ENCODE data around the gene ABHD14A.
"Not testable (repeated sequence)": the region's sequence is repeated elsewhere in the genome, so short reads cannot be mapped to it uniquely, and the experiment has no call there.

ABHD14A gene
- total RNA-seq: 1.7 reads per million

DNA sequence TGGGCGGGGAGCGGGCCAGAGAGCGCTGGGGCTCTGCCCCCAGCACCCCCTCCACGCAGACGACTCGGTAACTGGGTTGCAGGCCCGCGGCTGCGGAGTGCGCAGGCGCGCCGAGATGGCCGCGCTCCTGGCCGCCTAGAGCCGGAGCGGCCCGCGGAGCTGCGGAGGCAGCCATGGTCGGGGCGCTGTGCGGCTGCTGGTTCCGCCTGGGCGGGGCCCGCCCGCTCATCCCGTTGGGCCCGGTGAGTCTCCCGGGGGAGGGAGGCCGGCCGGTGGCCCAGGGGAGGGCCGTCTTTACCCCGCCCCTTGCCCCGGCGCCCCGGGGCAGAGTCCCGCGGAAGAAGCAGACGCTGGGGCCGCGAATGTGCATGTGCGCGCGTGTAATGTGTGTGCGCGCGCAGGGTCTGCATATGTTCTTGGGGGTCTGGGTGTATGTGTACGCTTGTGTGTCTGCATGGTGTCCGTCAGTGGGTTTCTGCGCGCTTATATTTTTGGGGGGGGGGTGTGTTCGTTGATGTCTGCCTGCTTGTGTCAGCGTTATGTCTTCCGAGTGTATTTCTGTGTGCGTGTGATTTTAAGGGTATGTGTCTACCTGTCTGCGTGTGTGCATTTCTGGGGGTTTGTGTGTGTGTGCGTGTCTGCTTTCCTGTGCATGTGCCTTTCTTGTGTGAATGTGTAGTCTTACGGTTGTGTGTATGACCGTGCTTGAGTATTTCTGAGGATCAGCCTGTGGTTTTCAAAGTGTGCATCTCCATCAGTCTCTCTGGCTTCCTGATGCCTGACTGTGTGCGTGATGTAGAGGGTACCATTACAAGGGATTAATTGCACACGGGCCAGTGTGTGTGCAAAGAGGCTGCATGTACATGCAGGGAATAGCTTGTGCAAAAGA lies at the start of gene ABHD14A:
Gene ABHD14A (plus strand): TSS at position 102 of the 889 bp plus-strand sequence. CDS start 72 bp downstream, at position 174.
- DNase-seq: peak; percentile 64

- no peak for DNase-seq
Measured at GRCh38 chr3:51927061-51927977, 47.5 kb upstream of the ABHD14A start.

DNA sequence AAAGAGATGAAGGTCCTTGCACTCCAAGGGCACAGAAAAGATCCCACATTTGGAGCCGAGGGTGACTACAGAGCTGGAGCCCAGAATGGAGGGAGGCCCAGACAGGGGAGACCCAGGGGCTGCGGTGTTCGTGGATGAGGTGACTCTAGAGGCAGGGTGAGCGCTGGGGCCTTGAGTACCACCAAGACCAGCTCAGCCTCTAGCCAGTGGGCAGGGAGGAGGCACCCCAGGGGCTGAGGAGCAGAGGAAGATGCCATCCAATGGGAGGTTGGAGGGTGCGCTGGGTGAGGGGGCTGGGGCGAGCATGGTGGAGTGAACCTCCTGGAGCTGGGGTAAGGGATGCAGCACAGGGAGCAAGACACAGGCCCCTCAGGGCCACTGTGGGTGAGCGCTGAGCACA lies 46.4 kb upstream of the ABHD14A start:
- DNase-seq: no peak

DNA sequence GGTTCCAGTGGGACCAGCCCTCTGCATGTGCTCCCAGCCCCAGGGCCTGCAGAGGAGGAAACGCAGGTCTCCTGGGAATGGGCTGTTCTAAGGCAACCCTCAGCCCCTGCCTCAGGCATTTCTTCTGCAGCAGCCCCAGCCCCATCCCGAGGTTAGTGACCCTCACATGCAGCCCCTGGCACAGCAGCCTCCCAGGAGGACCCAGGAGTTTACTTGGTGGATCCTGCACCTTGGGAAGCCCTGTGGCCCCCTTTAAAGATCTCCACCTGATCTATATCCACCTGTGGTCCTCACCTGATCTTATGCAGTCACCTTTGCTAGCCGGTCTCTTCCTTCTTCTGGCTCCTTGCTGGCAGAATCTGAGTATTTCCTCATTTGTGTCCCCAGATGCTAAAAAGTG lies 45.9 kb upstream of the ABHD14A start:
- DNase-seq: not testable (repeated sequence)

DNA sequence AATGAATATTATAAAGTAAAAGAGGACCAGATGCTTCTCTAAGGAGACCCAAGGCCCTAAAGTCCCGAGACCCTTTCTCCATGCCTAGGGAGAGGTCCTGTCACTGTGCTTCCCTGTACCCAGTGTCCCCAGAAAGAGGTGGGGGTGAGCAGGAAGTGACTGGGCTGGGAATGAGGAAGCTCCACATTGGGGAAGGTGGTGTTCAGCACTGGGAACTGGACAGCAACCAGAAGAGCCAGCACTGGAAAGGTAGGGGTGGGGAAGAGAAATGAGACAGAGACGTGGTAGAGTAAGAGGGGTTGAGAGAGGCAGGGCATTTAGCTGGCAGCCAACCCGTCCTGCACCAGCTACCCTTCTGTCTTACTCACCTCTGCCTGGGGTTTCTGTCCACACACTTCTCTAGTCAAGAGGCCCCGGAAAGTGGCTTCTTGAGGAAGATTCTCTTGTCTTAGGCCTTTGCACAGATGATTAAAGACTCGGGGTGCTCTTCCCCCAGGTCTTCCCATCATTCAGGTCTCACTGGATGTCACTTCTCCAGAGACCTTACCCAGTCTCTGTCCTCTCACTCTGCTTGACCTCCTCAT lies 45.4 kb upstream of the ABHD14A start:
- no peak for DNase-seq

DNA sequence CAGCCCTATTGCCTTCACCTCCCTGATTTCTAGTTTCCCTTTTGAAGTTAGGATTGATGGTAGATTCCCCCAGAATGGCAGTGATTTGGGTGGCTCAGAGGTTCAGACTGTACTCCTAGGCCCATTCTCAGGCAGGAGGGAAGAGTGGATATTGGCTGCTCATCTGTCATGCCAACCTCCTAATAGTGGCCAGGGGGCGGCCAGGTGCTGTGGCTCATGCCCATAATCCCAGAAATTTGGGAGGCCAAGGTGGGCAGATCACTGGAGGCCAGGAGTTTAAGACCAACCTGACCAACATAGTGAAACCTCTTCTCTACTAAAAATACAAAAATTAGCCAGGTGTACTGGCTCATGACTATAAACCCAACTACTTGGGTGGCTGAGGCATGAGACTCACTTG lies 44.4 kb upstream of the ABHD14A start:
- DNase-seq: no peak

DNA sequence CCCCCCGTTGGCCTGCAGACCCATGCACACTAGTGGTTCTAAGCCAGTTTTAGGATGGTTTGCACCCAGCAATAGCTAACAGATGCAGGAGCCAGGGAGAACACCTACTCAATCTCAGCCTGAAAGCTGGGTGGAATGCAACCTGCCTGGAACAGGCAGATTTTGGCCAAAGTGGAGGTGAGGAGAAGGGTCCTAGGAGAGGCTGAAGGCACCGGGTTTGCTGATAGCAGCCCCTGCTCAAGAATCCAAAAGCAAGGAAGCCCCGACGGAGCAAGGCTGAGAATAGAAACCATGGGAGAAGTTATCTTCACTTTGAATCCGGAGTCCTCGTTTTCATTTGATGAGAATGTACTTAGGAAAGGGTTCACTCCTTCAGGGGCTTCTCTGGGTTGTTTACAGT lies 43.1 kb upstream of the ABHD14A start:
- no peak for DNase-seq

DNA sequence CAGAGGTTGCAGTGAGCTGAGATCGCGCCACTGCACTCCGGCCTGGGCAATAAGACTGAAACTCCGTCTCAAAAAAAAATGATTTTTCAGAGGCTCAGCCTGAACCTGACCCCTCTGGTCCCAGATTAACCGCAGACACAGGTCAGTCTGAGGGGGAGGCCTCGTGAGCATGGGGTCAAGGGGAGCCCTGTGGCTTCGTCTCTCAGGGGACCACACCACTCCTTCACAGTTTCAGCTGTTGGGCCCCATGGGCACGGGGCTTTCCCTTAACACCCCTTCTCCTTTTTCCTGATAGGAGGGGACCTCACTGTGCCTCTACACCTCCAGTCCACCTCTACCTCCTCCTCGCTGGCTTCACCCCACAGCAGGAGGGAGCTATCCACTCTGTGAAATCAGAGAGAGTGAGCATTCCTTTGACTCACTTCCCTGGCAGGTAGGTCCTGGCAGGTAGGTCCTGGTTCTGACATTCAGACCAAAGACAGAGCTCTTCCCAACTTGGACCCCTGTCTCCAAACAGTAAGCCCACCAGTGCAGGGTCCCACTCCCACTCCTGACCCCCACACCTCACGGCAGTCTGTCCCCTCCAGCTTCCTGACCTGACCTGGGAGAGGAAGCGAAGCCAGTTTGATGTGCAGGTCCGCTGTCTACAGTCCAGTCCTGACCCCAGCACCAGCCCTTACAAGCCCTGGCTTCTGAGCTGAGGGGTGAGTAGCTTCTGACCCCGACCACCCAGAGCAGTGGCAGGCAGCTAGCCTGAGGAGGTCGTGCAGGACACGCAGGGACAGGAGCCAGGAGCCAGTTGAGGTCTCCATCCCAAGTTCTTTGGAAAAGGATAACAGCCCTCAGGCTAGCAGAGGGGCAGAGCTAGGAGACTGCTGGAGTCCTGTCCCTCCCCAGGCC lies 42.1 kb upstream of the ABHD14A start:
- DNase-seq: no peak

DNA sequence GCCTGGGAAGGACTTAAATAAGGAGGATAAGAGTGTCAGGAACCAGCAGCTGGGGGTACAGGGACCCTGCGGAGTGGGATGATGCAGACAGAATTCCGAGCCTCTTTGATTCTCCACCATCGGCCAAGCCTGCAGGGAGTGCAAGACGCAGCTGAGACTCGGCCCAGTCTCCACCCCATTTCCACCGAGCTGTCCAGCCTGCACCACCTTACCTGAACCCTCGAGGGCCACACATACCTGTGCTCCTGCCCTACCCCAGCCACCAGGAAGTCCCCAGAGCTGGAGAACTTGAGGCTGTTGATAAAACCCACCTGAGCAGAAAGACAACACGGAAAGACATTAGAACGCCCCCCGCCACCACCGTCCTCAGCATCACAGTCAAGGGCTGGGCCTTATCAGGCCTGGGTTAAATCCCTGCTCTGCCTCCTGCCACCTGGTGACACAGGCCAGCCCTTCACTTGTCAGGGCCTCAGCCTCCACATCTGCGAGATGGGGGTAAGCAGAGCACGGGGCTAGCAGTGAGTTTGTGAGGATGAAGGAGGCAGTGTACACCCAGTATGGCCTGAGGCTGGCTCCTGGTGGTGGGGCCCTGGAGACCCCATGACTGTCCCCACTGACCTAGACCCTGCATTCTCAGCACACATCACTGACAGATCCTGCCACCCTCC lies 41.3 kb upstream of the ABHD14A start:
- DNase-seq: no peak

- DNase-seq: no peak
Measured at GRCh38 chr3:51934139-51934850, 40.6 kb upstream of the ABHD14A start.

DNA sequence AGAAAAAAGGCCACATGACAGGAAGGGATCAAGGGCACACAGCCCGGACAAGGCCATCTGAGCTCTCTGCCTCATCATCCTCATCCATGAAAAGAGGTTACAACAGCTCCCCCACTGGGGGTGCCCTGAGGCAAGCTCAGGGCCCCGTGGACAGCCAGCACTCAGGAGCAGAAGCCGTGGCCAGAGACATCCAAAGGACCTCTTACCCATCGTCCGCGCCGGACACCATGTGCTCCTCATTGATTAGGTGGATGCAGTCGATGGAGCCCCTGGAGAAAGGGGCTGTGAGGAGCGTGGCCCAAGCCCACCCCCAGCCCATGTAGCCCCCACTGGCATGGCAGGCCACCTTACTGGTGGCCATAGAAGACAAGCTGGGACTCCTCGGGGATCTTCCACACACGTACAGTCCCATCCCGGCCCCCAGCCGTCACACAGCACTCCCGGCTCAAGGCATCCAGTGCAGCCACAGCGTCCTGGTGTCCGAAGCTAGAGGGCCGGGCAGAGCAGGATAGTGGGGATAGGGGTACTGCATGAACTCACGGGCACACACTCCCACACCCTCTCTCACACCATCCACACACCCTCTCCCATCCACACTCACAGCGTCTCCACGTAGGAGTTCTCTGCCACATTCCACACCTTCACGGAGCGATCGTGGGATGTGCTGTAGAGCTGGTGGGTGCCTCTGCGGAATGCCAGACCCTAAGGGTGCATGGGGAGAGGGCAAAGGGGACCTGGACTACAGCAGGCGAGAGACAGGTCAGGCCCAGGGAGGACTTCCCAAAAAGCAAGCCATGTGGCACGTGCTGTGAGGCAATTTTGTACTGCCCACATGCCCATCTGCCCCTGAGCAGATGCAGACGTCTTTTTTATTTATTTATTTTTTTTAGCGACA lies 39.6 kb upstream of the ABHD14A start:
- no peak for DNase-seq

DNA sequence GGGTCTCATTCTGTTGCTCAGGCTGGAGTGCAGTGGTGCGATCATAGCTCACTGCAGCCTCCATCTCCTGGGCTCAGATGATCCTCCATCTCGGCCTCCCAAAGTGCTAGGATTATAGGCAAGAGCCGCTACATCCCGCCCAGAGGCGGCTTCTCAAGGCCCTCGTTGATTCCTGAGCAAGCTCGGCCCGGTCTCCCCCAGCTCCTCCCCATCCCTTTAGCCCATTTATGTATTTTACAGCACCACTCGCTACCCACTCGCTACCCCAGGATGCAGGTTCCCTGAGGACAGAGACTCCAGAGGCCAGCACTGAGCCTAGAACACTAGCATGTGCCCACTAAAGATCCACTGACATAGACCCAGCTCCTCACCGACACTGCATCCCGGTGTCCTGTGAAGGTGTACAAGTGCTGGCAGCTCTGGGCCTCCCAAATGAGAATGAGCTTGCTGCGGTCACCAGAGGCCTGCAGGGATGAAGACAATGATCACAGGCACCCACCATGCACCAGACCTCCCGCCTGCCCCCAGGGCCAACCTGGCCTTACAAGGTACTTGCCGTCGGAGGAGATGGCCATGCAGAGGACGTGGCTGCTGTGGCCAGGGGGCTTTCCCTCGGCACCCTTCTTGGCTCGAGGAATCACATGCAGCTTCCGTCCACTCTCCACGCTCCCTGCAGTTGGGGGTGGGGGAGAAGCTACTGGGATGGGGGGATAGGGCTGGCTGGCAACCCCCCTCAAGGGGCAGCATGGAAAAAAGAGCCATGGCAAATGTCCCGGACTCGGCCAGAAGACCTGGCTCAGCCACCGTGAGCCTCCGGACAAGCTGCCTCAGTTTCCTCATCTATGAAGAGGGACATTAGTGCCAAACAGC lies 38.7 kb upstream of the ABHD14A start:
- DNase-seq: no peak

DNA sequence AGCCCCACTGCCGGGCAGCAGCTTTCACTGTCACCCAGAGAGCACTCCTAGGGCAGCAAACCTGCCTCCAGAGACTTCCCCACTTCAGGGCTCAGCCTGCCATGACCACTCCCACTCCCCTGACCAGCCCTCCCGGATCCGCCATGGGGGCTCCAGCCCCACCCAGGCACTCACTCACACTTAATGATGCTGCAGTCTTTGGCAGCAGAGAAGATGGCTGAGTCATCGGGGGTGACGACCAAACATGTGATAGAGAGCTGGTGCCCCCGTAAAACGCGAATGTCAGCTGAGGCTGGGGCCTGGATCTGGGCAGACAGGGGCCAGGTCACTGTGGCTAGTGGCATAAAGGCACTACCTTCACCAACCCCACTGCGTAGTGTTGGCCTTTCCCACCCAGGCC lies 37.9 kb upstream of the ABHD14A start:
- no peak for DNase-seq

DNA sequence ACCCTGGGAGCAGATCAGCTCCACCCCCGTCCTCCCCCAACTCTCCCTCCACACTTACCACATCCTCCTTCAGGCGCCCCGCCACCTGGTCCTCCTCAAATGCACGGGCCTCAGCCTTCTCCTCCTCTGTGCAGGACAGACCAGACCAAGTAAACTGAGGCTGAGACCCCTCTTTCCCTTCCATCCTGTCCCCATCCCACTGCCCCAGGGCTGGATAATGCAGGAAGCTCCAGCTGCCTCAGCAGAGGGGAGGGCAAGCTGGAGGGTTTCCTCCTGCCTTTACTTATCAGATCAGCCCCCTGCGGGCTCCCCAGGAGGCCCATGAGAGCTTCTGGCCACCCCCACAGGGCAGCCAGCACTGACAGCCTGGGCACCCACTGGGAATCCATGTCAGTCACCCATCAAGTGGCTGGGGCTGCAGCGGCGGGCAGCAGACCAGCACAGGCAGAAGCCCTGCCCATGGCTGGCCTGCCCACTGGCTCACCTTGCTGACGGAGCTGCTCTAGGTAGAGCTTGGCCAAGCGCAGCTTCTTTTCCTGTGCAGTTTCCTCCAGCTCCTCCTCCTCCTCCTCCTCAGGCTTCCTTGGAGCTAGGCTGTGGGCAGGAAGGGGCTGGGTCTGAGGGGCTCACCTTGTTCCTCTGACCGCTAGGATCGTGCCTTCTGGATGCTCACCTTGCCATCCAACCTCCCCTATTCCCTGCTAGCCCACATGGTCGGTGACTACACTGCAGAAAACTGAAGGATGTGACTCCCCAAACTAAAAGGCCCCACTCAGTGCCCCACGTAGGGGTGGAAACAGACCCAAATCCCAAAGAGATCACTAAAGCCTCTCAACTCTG lies 37.0 kb upstream of the ABHD14A start:
- DNase-seq: no peak

GRCh38 chr3:51938780-51939425 lies 36.0 kb upstream of the ABHD14A start:
- DNase-seq: no peak

GRCh38 chr3:51940648-51941462 lies 34.0 kb upstream of the ABHD14A start:
- DNase-seq: no peak

- DNase-seq: no peak
Measured at GRCh38 chr3:51941463-51941797, 33.4 kb upstream of the ABHD14A start.
